ENCODE data around the gene PACS1.
"Not testable (repeated sequence)": the region's sequence is repeated elsewhere in the genome, so short reads cannot be mapped to it uniquely, and the experiment has no call there.

The PACS1 gene

GRCh38 chr11:66268952-66269905, 199.2 kb downstream of the PACS1 start:
- peak; percentile 34 for TF ChIP-seq CTCF (IDR thresholded peaks at IDR 0.05; ENCODE audit: low read depth, low read length)
- DNase-seq (ENCODE audit: low read depth in 2 of 2), result peak; percentile 34 to 47
- peak overlapping the region; percentile 92 to 96 for H3K4me3 ChIP-seq (replicated peaks in 1 of 2; ENCODE audit: low read depth in 2 of 2, low read length in 2 of 2)

- no peak overlapping the region for H3K4me3 ChIP-seq (replicated peaks in 1 of 2; ENCODE audit: low read depth in 2 of 2, low read length in 2 of 2)
- no peak for DNase-seq (ENCODE audit: low read depth in 2 of 2)
- no peak for TF ChIP-seq CTCF (IDR thresholded peaks at IDR 0.05; ENCODE audit: low read depth, low read length)
Measured at GRCh38 chr11:66271816-66272215, 201.7 kb downstream of the PACS1 start.

GRCh38 chr11:66272596-66272995, 202.5 kb downstream of the PACS1 start:
- TF ChIP-seq CTCF (IDR thresholded peaks at IDR 0.05; ENCODE audit: low read depth, low read length), result no peak
- no peak for DNase-seq (ENCODE audit: low read depth in 2 of 2)
- no peak overlapping the region for H3K4me3 ChIP-seq (replicated peaks in 1 of 2; ENCODE audit: low read depth in 2 of 2, low read length in 2 of 2)

GRCh38 chr11:66274219-66274618, 204.1 kb downstream of the PACS1 start:
- no peak for DNase-seq (ENCODE audit: low read depth in 2 of 2)
- no peak for TF ChIP-seq CTCF (IDR thresholded peaks at IDR 0.05; ENCODE audit: low read depth, low read length)
- H3K4me3 ChIP-seq (replicated peaks in 1 of 2; ENCODE audit: low read depth in 2 of 2, low read length in 2 of 2), result no peak overlapping the region

- no peak for TF ChIP-seq CTCF (IDR thresholded peaks at IDR 0.05; ENCODE audit: low read depth, low read length)
- no peak overlapping the region for H3K4me3 ChIP-seq (replicated peaks in 1 of 2; ENCODE audit: low read depth in 2 of 2, low read length in 2 of 2)
- no peak for DNase-seq (ENCODE audit: low read depth in 2 of 2)
Measured at GRCh38 chr11:66275396-66275795, 205.3 kb downstream of the PACS1 start.

GRCh38 chr11:66275984-66276612, 206.0 kb downstream of the PACS1 start:
- TF ChIP-seq CTCF (IDR thresholded peaks at IDR 0.05; ENCODE audit: low read depth, low read length), result no peak
- H3K4me3 ChIP-seq (replicated peaks in 1 of 2; ENCODE audit: low read depth in 2 of 2, low read length in 2 of 2), result no peak overlapping the region
- no peak for DNase-seq (ENCODE audit: low read depth in 2 of 2)

- not testable (repeated sequence) for H3K4me3 ChIP-seq (replicated peaks in 1 of 2; ENCODE audit: low read depth in 2 of 2, low read length in 2 of 2); DNase-seq (ENCODE audit: low read depth in 2 of 2)
Measured at GRCh38 chr11:66276619-66277018, 206.5 kb downstream of the PACS1 start.

- not testable (repeated sequence) for DNase-seq (ENCODE audit: low read depth in 2 of 2); H3K4me3 ChIP-seq (replicated peaks in 1 of 2; ENCODE audit: low read depth in 2 of 2, low read length in 2 of 2)
Measured at GRCh38 chr11:66277064-66277463, 207.0 kb downstream of the PACS1 start.
